ENCODE results near the gene TMEM190. TPM values are rescaled to one million over a fixed set of nuclear protein-coding genes. Genes with fewer than 3 reads are reported as not detected.
A peak's percentile ranks its signal among the peaks of the same experiment; 100 is the strongest.

Gene TMEM190
- total and polyA plus RNA-seq, 2 donors (not counting 1 experiment from before 2014, with no cell fraction given), result not detected

GRCh38 chr19:55390461-55390880 lies 13.8 kb downstream of the TMEM190 start:
- Histone ChIP-seq H3K27me3 (replicated peaks in 1 of 4; ENCODE audit: control extremely low read depth in 1 of 4, control insufficient read depth in 3 of 4, insufficient read depth in 4 of 4, low read length in 3 of 4) (no peaks in the 10 kb centered on the region), H3K9me3 (ENCODE audit: control extremely low read depth in 1 of 3, control insufficient read depth in 2 of 3, insufficient read depth in 1 of 3, low read length in 2 of 3) (no peaks in the 10 kb centered on the region), H3K4me3 (ENCODE audit: control extremely low read depth in 1 of 5, extremely low read depth in 1 of 5, insufficient read depth in 1 of 5, low read depth in 2 of 5, low read length in 4 of 5) (no peak overlapping the region), H3K9ac (ENCODE audit: low read length) (no peak overlapping the region), H3K4me1 (ENCODE audit: control insufficient read depth in 2 of 2, insufficient read depth in 2 of 2, low read length in 2 of 2) (peaks cover 24 to 34% of the 10 kb centered on the region in 2 donors), H4K20me1 (ENCODE audit: control insufficient read depth, insufficient read depth, low read length, poor library complexity, severe bottlenecking) (peaks cover 64% of the 10 kb centered on the region), H3K27ac (ENCODE audit: low read length in 2 of 2) (peak overlapping the region in 1 of 2 donors; percentile 10), H3K79me2 (ENCODE audit: control insufficient read depth, insufficient read depth, low read length) (peaks cover 35% of the 10 kb centered on the region), H3K4me2 (replicated peaks; ENCODE audit: low read depth, low read length, poor library complexity, severe bottlenecking) (no peak overlapping the region), H2AFZ (ENCODE audit: insufficient read depth, low read depth, low read length, poor library complexity, severe bottlenecking) (no peak overlapping the region), H3K36me3 (replicated peaks in 1 of 2; ENCODE audit: control extremely low read depth in 1 of 2, control insufficient read depth in 1 of 2, extremely low read depth in 1 of 2, insufficient read depth in 2 of 2, low read length in 1 of 2) (peaks cover 3 to 48% of the 10 kb centered on the region in 2 experiments)
- ATAC-seq (ENCODE audit: low read depth), result no peak
- POLR2A ChIA-PET, result interaction anchor here (0.6 kb wide), 1 partner anchor 244 kb away, joined by 8 read pairs; no protein-coding TSS in a partner anchor
- peak overlapping the region; percentile 32 for H3K27ac Mint-ChIP-seq
- no peaks in the 10 kb centered on the region for H3K27me3 Mint-ChIP-seq
- no peak for DNase-seq
- no peak for TF ChIP-seq CTCF (IDR thresholded peaks at IDR 0.05)
- TF ChIP-seq EZH2 (IDR thresholded peaks at IDR 0.05; ENCODE audit: borderline replicate concordance, insufficient read depth, low read depth, low read length, poor library complexity, severe bottlenecking), result no peak
- WGBS (ENCODE audit: insufficient coverage), result 96% methylated on average over 4 of the region's 7 CpGs
- CTCF ChIA-PET, result interaction anchor here (2.2 kb wide), 1 partner anchor 114 kb away, joined by 5 read pairs; no protein-coding TSS in a partner anchor
- H3K4me3 Mint-ChIP-seq, result no peak overlapping the region
- H3K9me3 Mint-ChIP-seq (ENCODE audit: insufficient read depth), result no peaks in the 10 kb centered on the region
- H3K4me1 Mint-ChIP-seq, result peaks cover 46% of the 10 kb centered on the region
- intact Hi-C loops (cut with micrococcal nuclease), result no loop called here

- Histone ChIP-seq H4K20me1 (ENCODE audit: control insufficient read depth, insufficient read depth, low read length, poor library complexity, severe bottlenecking) (peaks cover 61% of the 10 kb centered on the region), H3K4me1 (ENCODE audit: control insufficient read depth in 2 of 2, insufficient read depth in 2 of 2, low read length in 2 of 2) (peaks cover 24 to 33% of the 10 kb centered on the region in 2 donors), H2AFZ (ENCODE audit: insufficient read depth, low read depth, low read length, poor library complexity, severe bottlenecking) (no peak overlapping the region), H3K27me3 (replicated peaks in 1 of 4; ENCODE audit: control extremely low read depth in 1 of 4, control insufficient read depth in 3 of 4, insufficient read depth in 4 of 4, low read length in 3 of 4) (no peaks in the 10 kb centered on the region), H3K9ac (ENCODE audit: low read length) (no peak overlapping the region), H3K4me3 (ENCODE audit: control extremely low read depth in 1 of 5, extremely low read depth in 1 of 5, insufficient read depth in 1 of 5, low read depth in 2 of 5, low read length in 4 of 5) (no peak overlapping the region), H3K36me3 (replicated peaks in 1 of 2; ENCODE audit: control extremely low read depth in 1 of 2, control insufficient read depth in 1 of 2, extremely low read depth in 1 of 2, insufficient read depth in 2 of 2, low read length in 1 of 2) (peaks cover 3 to 48% of the 10 kb centered on the region in 2 experiments), H3K79me2 (ENCODE audit: control insufficient read depth, insufficient read depth, low read length) (peaks cover 31% of the 10 kb centered on the region), H3K9me3 (ENCODE audit: control extremely low read depth in 1 of 3, control insufficient read depth in 2 of 3, insufficient read depth in 1 of 3, low read length in 2 of 3) (no peaks in the 10 kb centered on the region), H3K4me2 (replicated peaks; ENCODE audit: low read depth, low read length, poor library complexity, severe bottlenecking) (no peak overlapping the region), H3K27ac (ENCODE audit: low read length in 2 of 2) (no peak overlapping the region)
- Mint-ChIP-seq H3K9me3 (ENCODE audit: insufficient read depth) (no peaks in the 10 kb centered on the region), H3K27me3 (no peaks in the 10 kb centered on the region), H3K27ac (no peak overlapping the region), H3K4me1 (peaks cover 40% of the 10 kb centered on the region), H3K4me3 (no peak overlapping the region)
- 91% methylated on average over 12 of the region's 12 CpGs for WGBS (ENCODE audit: insufficient coverage)
- ChIA-PET POLR2A (no interaction called here), CTCF (no interaction called here)
- no peak for TF ChIP-seq EZH2 (IDR thresholded peaks at IDR 0.05; ENCODE audit: borderline replicate concordance, insufficient read depth, low read depth, low read length, poor library complexity, severe bottlenecking)
- no peak for TF ChIP-seq CTCF (IDR thresholded peaks at IDR 0.05)
- ATAC-seq (ENCODE audit: low read depth), result no peak
- no peak for DNase-seq
- intact Hi-C loops (cut with micrococcal nuclease), result no loop called here
Observed at GRCh38 chr19:55391191-55391670, 14.6 kb downstream of the TMEM190 start.

All from B cell (primary cell).